ENCODE results near the gene BACE2. TPM values are rescaled to one million over a fixed set of nuclear protein-coding genes. Genes with fewer than 3 reads are reported as not detected.

BACE2 gene
- total RNA-seq, 4 donors from 2014 or later, result 30.5 to 43.3 (median 36.6) TPM

- DNase-seq, result no peak
- TF ChIP-seq CTCF (IDR thresholded peaks at IDR 0.05) (no peak), POLR2A (IDR thresholded peaks at IDR 0.05) (no peak)
- peaks cover 0 to 2% (median 0%) of the 10 kb centered on the region in 3 donors for H3K36me3 ChIP-seq
These were observed 62.5 kb downstream of the BACE2 start for GRCh38 chr21:41230497-41230896.

GRCh38 chr21:41231060-41231459 is 63.1 kb downstream of the BACE2 start:
- H3K9me3 ChIP-seq, result no peaks in the 10 kb centered on the region
- no peak for TF ChIP-seq POLR2A (IDR thresholded peaks at IDR 0.05)
- no peak for TF ChIP-seq CTCF (IDR thresholded peaks at IDR 0.05)
- peaks cover 0 to 2% (median 0%) of the 10 kb centered on the region in 3 donors for H3K36me3 ChIP-seq
- no peak for DNase-seq
- H3K27ac ChIP-seq, result peak overlapping the region in 1 of 4 donors; percentile 7
- no peak overlapping the region for H3K4me3 ChIP-seq
- peaks cover 0 to 11% (median 0%) of the 10 kb centered on the region in 4 donors for H3K4me1 ChIP-seq
- H3K27me3 ChIP-seq, result no peaks in the 10 kb centered on the region

More at GRCh38 chr21:41230497-41230896, 62.5 kb downstream of the BACE2 start:
- Histone ChIP-seq H3K27ac (peak overlapping the region in 1 of 4 donors; percentile 27), H3K4me3 (no peak overlapping the region), H3K27me3 (no peaks in the 10 kb centered on the region), H3K4me1 (peaks cover 0 to 11% (median 0%) of the 10 kb centered on the region in 4 donors), H3K9me3 (no peaks in the 10 kb centered on the region)

- Histone ChIP-seq H3K27ac (no peak overlapping the region), H3K36me3 (peaks cover 0 to 2% (median 0%) of the 10 kb centered on the region in 3 donors)
These were observed 64.1 kb downstream of the BACE2 start for GRCh38 chr21:41232013-41232412.

DNA sequence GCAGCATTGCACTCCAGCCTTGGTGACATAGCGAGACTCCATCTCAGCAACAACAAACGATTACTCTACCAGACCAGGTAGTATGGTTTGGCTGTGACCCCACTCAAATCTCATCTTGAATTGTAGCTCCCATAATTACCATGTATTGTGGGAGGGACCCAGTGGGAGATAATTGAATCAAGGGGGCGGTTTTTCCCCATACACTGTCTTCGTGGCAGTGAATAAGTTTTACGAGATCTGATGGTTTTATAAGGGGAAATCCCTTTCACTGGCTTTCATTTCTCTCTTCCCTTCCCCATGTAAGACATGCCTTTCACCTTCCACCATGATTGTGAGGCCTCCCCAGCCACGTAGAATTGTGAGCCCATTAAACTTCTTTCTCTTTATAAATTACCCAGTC is 66.0 kb downstream of the BACE2 start:
- DNase-seq, result no peak
- Histone ChIP-seq H3K9me3 (no peaks in the 10 kb centered on the region), H3K27me3 (no peaks in the 10 kb centered on the region), H3K36me3 (peaks cover 0 to 13% (median 0%) of the 10 kb centered on the region in 3 donors), H3K4me1 (no peaks in the 10 kb centered on the region), H3K27ac (no peak overlapping the region), H3K4me3 (no peak overlapping the region)
- TF ChIP-seq CTCF (IDR thresholded peaks at IDR 0.05), result no peak
- no peak for TF ChIP-seq POLR2A (IDR thresholded peaks at IDR 0.05)

More at GRCh38 chr21:41232013-41232412, 64.1 kb downstream of the BACE2 start:
- peak in 2 of 3 donors; percentile 33 to 66 for DNase-seq
- Histone ChIP-seq H3K4me1 (peaks cover 0 to 11% (median 0%) of the 10 kb centered on the region in 4 donors), H3K27me3 (no peaks in the 10 kb centered on the region), H3K9me3 (no peaks in the 10 kb centered on the region), H3K4me3 (no peak overlapping the region)
- TF ChIP-seq POLR2A (IDR thresholded peaks at IDR 0.05) (no peak), CTCF (IDR thresholded peaks at IDR 0.05) (no peak)

- no peaks in the 10 kb centered on the region for H3K9me3 ChIP-seq
- H3K4me3 ChIP-seq, result no peak overlapping the region
- no peak for DNase-seq
- TF ChIP-seq CTCF (IDR thresholded peaks at IDR 0.05) (no peak), POLR2A (IDR thresholded peaks at IDR 0.05) (no peak)
- no peaks in the 10 kb centered on the region for H3K4me1 ChIP-seq
- peaks cover 0 to 12% (median 0%) of the 10 kb centered on the region in 3 donors for H3K36me3 ChIP-seq
- H3K27ac ChIP-seq, result no peak overlapping the region
- no peaks in the 10 kb centered on the region for H3K27me3 ChIP-seq
These were observed 66.6 kb downstream of the BACE2 start for GRCh38 chr21:41234569-41234968.

GRCh38 chr21:41235201-41235600 is 67.2 kb downstream of the BACE2 start:
- no peak for TF ChIP-seq CTCF (IDR thresholded peaks at IDR 0.05)
- Histone ChIP-seq H3K27me3 (no peaks in the 10 kb centered on the region), H3K4me1 (no peaks in the 10 kb centered on the region), H3K4me3 (no peak overlapping the region), H3K27ac (no peak overlapping the region), H3K36me3 (peaks cover 0 to 11% (median 0%) of the 10 kb centered on the region in 3 donors), H3K9me3 (no peaks in the 10 kb centered on the region)
- no peak for DNase-seq
